ENCODE results near the gene AHNAK. TPM values are rescaled to one million over a fixed set of nuclear protein-coding genes. Genes with fewer than 3 reads are reported as not detected.
A peak's percentile ranks its signal among the peaks of the same experiment; 100 is the strongest.

AHNAK gene
- total RNA-seq, 2 donors from 2014 or later: 458 to 631 TPM

DNA sequence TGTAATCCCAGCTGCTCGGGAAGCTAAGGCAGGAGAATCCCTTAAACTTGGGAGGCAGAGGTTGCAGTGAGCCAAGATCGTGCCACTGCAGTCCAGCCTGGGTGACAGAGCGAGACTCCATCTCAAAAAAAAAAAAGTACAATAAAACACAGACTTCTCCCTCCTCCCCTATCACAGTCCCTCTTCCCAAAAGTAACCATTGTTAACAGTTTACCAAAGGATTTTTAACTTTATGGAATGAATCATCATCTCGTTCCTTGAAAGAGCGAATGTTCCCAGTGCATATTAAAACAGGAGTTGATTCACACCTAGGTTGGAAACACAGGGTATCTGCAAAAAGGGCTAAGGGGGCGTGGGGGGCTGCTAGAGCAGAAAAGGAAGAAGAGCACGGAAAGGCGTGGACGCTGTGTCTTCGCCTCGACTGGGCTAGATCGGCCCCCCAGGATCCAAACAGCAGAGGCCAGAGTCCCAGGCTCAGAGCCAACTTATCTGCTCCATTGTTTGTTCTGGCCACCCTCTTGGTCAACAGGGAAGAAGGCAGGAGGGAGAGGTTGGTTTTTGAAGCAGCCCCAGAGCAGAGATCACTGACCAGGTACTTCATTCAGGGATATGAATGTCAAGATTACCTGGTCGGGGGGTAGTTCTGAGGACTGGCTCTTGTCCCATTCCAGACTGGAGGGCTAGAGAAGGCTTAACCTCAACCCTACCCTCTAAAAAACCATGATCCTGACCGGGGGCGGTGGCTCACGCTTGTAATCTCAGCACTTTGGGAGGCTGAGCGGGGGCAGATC lies 2.1 kb upstream of the AHNAK start:
- peak; percentile 85 for DNase-seq
- no peaks in the 10 kb centered on the region for H3K27me3 ChIP-seq
- no peak overlapping the region for H3K4me3 ChIP-seq
- H3K4me1 ChIP-seq: peaks cover 38% of the 10 kb centered on the region
- peak overlapping the region; percentile 96 for H3K27ac ChIP-seq
- intact Hi-C loops (cut with DNase I): no loop called here
- H3K9ac ChIP-seq (ENCODE audit: low read depth in 2 of 2, low read length in 2 of 2): peak overlapping the region in 1 of 2 donors; percentile 58
- H3K36me3 ChIP-seq: no peaks in the 10 kb centered on the region
- TF ChIP-seq, protein P1, sequence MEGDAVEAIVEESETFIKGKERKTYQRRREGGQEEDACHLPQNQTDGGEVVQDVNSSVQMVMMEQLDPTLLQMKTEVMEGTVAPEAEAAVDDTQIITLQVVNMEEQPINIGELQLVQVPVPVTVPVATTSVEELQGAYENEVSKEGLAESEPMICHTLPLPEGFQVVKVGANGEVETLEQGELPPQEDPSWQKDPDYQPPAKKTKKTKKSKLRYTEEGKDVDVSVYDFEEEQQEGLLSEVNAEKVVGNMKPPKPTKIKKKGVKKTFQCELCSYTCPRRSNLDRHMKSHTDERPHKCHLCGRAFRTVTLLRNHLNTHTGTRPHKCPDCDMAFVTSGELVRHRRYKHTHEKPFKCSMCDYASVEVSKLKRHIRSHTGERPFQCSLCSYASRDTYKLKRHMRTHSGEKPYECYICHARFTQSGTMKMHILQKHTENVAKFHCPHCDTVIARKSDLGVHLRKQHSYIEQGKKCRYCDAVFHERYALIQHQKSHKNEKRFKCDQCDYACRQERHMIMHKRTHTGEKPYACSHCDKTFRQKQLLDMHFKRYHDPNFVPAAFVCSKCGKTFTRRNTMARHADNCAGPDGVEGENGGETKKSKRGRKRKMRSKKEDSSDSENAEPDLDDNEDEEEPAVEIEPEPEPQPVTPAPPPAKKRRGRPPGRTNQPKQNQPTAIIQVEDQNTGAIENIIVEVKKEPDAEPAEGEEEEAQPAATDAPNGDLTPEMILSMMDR (IDR thresholded peaks at IDR 0.05): no peak
- no peaks in the 10 kb centered on the region for H3K9me3 ChIP-seq

DNA sequence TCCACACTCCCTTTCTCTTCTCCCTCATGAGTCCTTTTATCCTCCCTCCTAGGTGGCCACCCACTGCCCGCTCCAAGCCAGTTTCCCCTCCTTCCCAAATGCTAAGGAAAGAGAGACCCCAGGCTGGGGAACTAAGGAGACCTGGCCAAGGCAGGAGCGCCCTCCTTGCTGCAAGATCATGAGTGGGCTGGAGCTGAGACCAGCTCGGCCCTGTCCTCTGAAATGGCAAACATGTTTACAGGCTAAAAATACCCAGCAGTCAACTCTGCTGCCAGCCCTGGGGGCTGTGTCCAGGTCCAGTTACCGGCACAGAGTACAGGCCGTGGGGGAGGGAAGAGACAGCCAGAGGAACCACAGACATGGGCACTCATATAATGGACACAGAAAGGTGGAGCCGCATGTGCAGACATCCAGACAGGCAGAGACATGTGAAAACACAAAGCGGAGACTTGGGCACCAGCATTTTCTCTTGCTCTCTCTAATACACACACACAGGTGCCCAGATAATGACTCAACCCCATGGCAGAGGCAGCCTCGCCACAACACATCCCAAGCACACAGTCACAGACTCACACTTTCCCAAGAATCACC lies 1.2 kb upstream of the AHNAK start:
- Histone ChIP-seq H3K4me1 (peaks cover 43% of the 10 kb centered on the region), H3K36me3 (no peaks in the 10 kb centered on the region), H3K9me3 (no peaks in the 10 kb centered on the region), H3K9ac (ENCODE audit: low read depth in 2 of 2, low read length in 2 of 2) (peak overlapping the region; percentile 66 to 99), H3K27me3 (no peaks in the 10 kb centered on the region), H3K27ac (peak overlapping the region; percentile 96), H3K4me3 (peak overlapping the region; percentile 67)
- TF ChIP-seq, protein P1 (IDR thresholded peaks at IDR 0.05): no peak
- DNase-seq: peak; percentile 45
- intact Hi-C loops (cut with DNase I): no loop called here

DNA sequence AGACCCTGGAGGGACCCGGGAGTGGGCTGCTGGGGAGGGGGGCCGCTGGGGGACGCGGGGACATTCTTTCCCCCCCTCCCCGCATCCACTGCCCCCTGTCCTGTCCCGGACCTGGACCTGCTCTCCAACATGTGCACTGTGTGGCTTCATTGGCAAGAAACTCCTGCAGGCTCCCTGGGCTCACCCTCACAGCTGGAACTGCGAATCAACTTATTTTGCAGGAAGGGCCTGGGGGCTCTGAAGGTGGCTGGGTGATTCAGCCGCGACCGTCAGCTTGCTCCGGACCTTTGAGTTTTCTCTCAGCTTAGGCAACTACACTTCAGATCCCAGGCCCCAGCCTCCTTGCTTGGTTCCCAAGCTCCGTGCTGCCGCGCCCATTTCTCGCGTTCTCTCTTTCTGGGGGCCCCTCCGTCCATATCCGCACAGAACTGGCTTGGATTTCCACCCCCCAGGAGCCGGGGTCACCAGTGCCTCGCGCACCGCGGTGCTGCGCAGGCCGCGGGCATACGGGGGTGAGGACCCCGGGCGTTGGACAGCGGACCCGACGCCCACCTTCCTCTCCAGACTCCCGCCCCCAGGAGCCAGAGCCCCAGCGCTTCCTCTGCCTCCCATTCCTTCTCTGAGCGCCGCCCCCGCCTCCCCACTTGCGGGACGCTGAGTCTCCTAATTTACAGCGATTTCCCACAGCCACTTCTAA lies 471 bp upstream of the AHNAK start:
- Histone ChIP-seq H3K4me1 (peaks cover 41% of the 10 kb centered on the region), H3K9ac (ENCODE audit: low read depth in 2 of 2, low read length in 2 of 2) (peak overlapping the region; percentile 66 to 99), H3K36me3 (no peaks in the 10 kb centered on the region), H3K27ac (peak overlapping the region; percentile 96), H3K4me3 (peak overlapping the region; percentile 67), H3K27me3 (no peaks in the 10 kb centered on the region), H3K9me3 (no peaks in the 10 kb centered on the region)
- TF ChIP-seq, protein P1 (IDR thresholded peaks at IDR 0.05): no peak
- intact Hi-C loops (cut with DNase I): no loop called here
- DNase-seq: peak; percentile 56

DNA sequence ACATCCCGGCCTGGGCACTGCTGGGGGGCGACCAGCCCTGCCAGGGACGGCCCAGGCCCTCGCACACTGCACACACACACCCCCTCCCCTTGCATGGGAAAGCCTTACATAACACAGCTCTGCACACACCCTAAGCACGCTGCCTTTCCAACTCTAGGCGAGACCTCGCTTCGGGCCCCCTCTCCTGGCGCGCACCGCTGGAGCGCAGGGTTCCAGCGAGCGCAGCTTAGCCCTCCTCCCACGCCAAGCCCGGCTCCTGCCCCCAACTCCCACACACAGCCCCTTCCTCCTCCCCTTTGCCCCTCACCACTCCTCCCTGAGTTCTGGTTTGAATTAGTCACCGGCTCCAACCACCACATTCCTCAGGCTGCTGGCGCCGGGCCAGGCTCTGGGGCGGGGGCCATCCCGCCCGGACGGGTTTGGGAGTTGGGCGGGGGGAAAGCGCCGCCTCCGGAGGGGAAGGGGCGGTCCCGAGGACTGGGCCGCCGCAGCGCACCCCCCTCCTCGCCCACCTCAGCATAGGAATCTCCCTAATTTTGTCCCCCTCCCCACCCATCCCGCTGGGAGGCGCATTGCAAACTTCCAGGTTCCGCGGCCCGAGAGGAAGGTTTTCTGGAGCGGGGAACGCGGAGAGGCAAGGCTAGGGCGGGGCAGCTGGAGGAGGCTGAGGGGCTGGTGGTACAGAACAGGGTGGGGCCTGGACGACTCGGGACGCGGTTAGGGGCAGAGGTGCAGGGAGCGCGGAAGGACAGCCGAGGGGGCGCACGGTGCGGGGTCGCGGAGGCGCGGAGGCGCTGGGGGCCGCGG lies 966 bp downstream of the AHNAK start:
- H3K9ac ChIP-seq (ENCODE audit: low read depth in 2 of 2, low read length in 2 of 2): peak overlapping the region; percentile 99
- peak overlapping the region; percentile 96 for H3K27ac ChIP-seq
- H3K27me3 ChIP-seq: no peaks in the 10 kb centered on the region
- H3K36me3 ChIP-seq: no peaks in the 10 kb centered on the region
- TF ChIP-seq, protein P1 (IDR thresholded peaks at IDR 0.05): no peak
- intact Hi-C loops (cut with DNase I): no loop called here
- no peaks in the 10 kb centered on the region for H3K9me3 ChIP-seq
- peak; percentile 98 for DNase-seq
- peak overlapping the region; percentile 67 for H3K4me3 ChIP-seq
- peaks cover 46% of the 10 kb centered on the region for H3K4me1 ChIP-seq
